Lower leg skin (tissue), 4 donors: ENCODE measurements around the gene SELENOI. TPM values are rescaled to one million over a fixed set of nuclear protein-coding genes. Genes with fewer than 3 reads are reported as not detected.

ENCODE experiments used
- DNase-seq, 2 donors: peaks; one replicate each; pipeline ENCODE4 v3.0.0-alpha.2; 2019; ENCODE audit warnings: low spot score in 2 of 2
- H3K4me3 ChIP-seq: fragments of 200-600 bp; sonication (generic); 2 replicates; pipeline ENCODE4 v1.5.1; 2017; ENCODE audit warnings: mild to moderate bottlenecking, low read depth; ENCODE audit not compliant: poor library complexity, severe bottlenecking
- POLR2A ChIP-seq, 2 donors: fragments of 450-650 bp; IDR thresholded peaks; one replicate each; pipeline ENCODE4 v1.6.1; 2016 to 2017; ENCODE audit warnings: antibody characterized with exemption in 2 of 2, mild to moderate bottlenecking in 1 of 2, moderate library complexity in 1 of 2
- WGBS, 2 donors: methylation state at CpG; one replicate each; pipeline ENCODE4 v1.1.5; 2018; 5-methylcytosine and 5-hydroxymethylcytosine counted together
- intact Hi-C: fragments of 100-400 bp; cut with DNase I; formaldehyde crosslinking; loops from one replicate; pipeline ENCODE4 v1.15.0; 2023; ENCODE audit warnings: low total_unique reads
- total RNA-seq, 4 donors: library from RNA; depleted of rRNA; stranded (reverse); fragments of >200 nt; gene quantifications; one replicate each; pipeline ENCODE4 v1.1.0, GENCODE V29; 2016
- TF ChIP-seq, protein P1 (sequence below), 3 donors: fragments of 450-650 bp; IDR thresholded peaks; one replicate each; pipeline ENCODE4 v1.5.1; 2016; ENCODE audit warnings: antibody characterized with exemption in 3 of 3, mild to moderate bottlenecking in 3 of 3, moderate library complexity in 2 of 3

SELENOI gene
- total RNA-seq, 4 donors from 2014 or later: 24.7 to 34.3 (median 29.2) TPM

DNA sequence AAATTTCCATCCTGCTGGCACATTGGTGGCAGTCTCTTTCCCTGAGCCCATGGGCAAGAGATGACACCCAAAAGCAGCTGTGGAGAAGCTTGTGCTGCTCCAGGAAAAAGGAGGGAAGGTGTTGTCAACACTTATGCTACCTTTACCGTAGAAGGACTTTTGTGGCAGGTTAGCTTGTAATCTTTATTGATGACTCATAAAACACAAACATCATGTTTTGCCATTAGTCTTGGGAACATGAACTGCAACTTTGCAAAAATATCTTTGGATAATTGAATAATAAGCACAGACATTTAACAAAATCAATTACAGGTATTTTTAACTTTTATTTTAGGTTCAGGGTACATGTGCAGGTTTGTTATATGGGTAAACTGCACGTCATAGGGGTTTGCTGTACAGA is 89.2 kb downstream of the SELENOI start:
- WGBS, 2 donors: 82 to 85% methylated on average over 2 of the region's 2 CpGs
- DNase-seq: no peak
- H3K4me3 ChIP-seq: no peak overlapping the region
- intact Hi-C loops: no loop called here
- TF ChIP-seq, protein P1, sequence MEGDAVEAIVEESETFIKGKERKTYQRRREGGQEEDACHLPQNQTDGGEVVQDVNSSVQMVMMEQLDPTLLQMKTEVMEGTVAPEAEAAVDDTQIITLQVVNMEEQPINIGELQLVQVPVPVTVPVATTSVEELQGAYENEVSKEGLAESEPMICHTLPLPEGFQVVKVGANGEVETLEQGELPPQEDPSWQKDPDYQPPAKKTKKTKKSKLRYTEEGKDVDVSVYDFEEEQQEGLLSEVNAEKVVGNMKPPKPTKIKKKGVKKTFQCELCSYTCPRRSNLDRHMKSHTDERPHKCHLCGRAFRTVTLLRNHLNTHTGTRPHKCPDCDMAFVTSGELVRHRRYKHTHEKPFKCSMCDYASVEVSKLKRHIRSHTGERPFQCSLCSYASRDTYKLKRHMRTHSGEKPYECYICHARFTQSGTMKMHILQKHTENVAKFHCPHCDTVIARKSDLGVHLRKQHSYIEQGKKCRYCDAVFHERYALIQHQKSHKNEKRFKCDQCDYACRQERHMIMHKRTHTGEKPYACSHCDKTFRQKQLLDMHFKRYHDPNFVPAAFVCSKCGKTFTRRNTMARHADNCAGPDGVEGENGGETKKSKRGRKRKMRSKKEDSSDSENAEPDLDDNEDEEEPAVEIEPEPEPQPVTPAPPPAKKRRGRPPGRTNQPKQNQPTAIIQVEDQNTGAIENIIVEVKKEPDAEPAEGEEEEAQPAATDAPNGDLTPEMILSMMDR (IDR thresholded peaks at IDR 0.05): no peak
- no peak for TF ChIP-seq POLR2A (IDR thresholded peaks at IDR 0.05)

DNA sequence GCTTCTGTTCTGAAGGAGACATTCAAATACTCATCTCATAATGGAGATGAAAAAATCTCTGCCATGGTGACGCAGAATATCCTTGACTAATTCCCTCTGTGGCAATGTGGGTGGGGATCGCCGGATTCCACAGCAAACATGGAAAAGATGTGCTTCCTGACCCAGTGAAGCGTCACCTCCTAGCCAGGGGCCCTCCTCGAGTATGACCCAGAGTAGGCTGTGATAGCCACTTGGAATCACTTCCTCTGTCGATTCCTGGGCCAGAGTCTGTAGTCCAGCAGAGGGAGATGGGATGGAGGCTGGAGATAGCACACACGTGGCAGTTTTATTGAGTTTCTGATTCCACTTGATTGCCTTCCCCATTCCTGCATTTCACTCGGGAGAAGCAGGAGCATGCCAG is 92.6 kb downstream of the SELENOI start:
- no peak overlapping the region for H3K4me3 ChIP-seq
- intact Hi-C loops: no loop called here
- DNase-seq: no peak
- TF ChIP-seq, protein P1 (IDR thresholded peaks at IDR 0.05): no peak
- TF ChIP-seq POLR2A (IDR thresholded peaks at IDR 0.05): no peak
- 43 to 52% methylated on average over 8 of the region's 8 CpGs for WGBS, 2 donors

DNA sequence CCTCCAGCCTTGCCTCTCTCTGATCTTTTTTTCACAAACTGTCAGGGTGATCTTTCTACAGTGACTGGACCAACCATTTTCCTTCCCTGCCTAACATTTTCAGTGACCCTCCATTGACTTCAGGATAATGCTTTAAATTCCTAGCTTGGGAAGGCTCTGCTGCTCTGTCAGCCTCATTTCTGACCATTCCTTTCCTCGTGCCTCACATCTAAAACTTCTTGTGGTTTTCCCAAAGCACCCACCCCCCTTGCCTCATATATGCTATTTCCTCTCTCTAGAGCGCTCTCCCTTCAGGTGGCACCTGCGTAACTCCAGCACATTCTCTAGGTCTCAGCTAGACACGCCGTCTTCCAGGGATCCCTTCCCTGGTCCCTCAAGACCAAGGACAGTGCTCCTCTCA is 93.0 kb downstream of the SELENOI start:
- intact Hi-C loops: no loop called here
- DNase-seq: no peak
- 63 to 87% methylated on average over 5 of the region's 5 CpGs for WGBS, 2 donors
- no peak overlapping the region for H3K4me3 ChIP-seq
- TF ChIP-seq, protein P1 (IDR thresholded peaks at IDR 0.05): no peak
- TF ChIP-seq POLR2A (IDR thresholded peaks at IDR 0.05): no peak

DNA sequence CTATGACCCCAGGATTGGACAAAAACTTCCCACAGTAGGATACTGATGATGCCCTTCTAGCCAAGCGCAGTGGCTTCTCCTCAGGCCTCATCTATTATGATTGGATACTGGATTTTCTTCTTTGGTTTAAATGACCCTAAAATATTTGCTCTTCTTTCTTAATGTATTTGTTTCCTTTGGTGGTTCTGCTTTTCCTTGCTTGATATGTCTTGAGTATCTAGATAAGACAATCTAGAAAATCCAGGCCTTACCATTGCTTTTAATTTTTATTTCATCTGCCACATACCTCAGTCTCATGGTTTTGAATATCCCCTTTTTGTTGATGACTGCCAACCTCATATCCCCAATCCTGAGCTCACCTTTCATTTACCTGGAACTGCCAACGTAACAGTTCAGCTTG is 96.4 kb downstream of the SELENOI start:
- TF ChIP-seq, protein P1 (IDR thresholded peaks at IDR 0.05): no peak
- TF ChIP-seq POLR2A (IDR thresholded peaks at IDR 0.05): no peak
- no peak overlapping the region for H3K4me3 ChIP-seq
- no peak for DNase-seq
- 94 to 96% methylated on average over 2 of the region's 2 CpGs for WGBS, 2 donors
- intact Hi-C loops: no loop called here

DNA sequence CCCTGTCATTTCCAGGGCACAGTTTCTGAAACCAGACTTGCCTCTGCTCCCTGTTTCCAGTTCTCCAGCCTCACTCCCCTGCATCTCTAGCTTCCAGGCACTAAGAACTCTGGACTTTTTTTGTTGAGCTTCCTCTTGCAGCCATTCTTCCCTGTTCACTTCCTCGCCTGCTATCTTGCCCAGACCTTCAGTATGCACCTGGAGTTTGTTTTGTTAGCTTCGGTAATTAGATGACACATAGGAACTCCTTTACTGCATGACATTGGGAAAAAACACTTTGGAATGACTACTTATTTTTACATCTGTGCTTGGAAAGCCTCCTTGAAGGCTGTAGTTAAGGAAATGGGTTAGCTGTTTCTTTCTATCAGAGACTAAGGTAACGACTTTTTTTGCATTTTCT is 96.8 kb downstream of the SELENOI start:
- no peak for TF ChIP-seq POLR2A (IDR thresholded peaks at IDR 0.05)
- TF ChIP-seq, protein P1 (IDR thresholded peaks at IDR 0.05): no peak
- no peak for DNase-seq
- no peak overlapping the region for H3K4me3 ChIP-seq
- intact Hi-C loops: no loop called here
- 76 to 86% methylated on average over 3 of the region's 3 CpGs for WGBS, 2 donors

DNA sequence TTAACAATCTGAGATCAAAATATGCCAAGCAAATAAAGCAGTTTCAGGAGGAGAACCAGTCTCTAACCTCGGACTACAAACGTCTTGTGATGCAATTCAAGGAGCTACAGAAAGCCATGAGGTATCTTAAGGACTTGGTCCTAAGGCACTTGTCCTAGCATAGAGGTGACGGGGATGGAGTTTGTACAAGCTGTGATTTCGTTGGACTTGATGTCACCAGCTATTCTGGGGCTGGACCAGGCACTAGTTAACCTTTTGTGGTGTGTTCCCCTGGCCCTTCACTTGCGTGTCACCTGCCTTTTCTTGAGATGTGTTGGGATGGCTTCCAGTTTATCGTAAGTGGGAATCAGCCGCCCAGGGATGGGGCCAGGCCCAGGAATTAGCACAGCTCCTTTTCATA is 98.3 kb downstream of the SELENOI start:
- H3K4me3 ChIP-seq: no peak overlapping the region
- TF ChIP-seq, protein P1 (IDR thresholded peaks at IDR 0.05): no peak
- TF ChIP-seq POLR2A (IDR thresholded peaks at IDR 0.05): no peak
- no peak for DNase-seq
- WGBS, 2 donors: 85 to 88% methylated on average over 7 of the region's 7 CpGs
- intact Hi-C loops: no loop called here
